Uterine smooth muscle cell (primary cell): ENCODE data around the gene MYL6B. TPM values are rescaled to one million over a fixed set of nuclear protein-coding genes. Genes with fewer than 3 reads are reported as not detected.

Source experiments
- total RNA-seq: library from RNA; depleted of rRNA; stranded (reverse); fragments of >200 nt; gene quantifications from 2 replicates; pipeline ENCODE4 v1.2.3, GENCODE V29; 2014

The MYL6B gene
- 59.2 and 112 TPM in 2 replicates for total RNA-seq

GRCh38 chr12:56152132-56152755 lies at the start of gene MYL6B:
MYL6B (plus strand) TSS chr12:56152587; CDS start chr12:56153919, 1,332 bp downstream.

GRCh38 chr12:56104109-56104814 lies 48.1 kb upstream of the MYL6B start, which contains the start of gene PA2G4:
PA2G4 (plus strand) TSS chr12:56104559; CDS start chr12:56104738, 179 bp downstream.

GRCh38 chr12:56116267-56117081 lies 35.9 kb upstream of the MYL6B start, which contains the start of gene RPL41:
RPL41 (plus strand) TSS chr12:56116633.

DNA sequence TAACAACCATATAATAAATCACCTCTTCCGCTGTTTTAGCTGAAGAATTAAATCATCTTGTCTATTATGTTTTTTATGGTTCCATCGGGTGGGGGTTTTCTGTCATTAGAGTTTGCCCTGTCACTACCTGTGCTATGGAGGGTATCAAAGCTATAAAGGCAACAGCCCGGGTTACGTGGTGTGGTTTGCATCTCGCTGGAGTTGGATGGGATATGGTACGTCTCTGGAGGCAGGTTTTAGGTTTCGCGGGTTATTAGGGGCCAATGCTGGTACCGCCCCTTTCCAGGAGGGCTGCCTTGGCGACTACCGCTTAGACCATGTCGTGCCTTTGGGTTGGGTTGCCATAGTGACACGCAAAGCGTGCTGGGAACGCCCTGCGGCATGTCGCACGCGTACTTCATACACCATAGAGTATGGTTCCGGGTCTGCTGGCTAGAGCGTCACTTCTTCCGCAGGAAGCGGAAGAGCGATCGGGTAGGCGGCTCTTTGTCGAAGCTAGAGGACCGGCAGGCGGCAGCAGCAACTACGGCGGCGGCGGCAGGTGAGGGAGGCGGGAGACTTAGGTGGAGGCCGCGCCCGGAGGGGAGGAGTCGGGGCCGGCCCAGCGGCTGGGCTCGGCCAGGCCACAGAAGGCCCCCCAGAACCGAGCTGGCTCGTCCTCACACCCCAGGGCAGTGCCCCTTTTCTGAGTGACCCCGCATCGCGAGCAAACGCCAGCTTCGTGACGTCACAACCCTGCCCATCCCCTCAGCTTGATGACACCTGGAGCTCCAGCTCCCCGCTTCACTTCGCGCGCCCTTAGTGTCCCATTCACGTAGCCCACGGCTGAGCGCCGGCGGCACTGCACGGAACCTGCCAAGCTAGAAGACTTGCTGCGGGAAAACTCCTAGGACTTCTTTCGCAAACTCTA lies 34.4 kb upstream of the MYL6B start, which contains the start of gene ZC3H10:
Gene ZC3H10 (plus strand): TSS at position 489 of the 910 bp plus-strand sequence. CDS start 2,297 bp downstream, outside the sequence.

GRCh38 chr12:56127888-56128669 lies 24.3 kb upstream of the MYL6B start, which contains the start of gene ESYT1:
ESYT1 (plus strand) TSS chr12:56128267; CDS start chr12:56128320, 53 bp downstream.

GRCh38 chr12:56158029-56158925 lies 5.9 kb downstream of the MYL6B start, which contains the start of gene MYL6:
MYL6 (plus strand) TSS chr12:56158359; CDS start chr12:56158402, 43 bp downstream.

DNA sequence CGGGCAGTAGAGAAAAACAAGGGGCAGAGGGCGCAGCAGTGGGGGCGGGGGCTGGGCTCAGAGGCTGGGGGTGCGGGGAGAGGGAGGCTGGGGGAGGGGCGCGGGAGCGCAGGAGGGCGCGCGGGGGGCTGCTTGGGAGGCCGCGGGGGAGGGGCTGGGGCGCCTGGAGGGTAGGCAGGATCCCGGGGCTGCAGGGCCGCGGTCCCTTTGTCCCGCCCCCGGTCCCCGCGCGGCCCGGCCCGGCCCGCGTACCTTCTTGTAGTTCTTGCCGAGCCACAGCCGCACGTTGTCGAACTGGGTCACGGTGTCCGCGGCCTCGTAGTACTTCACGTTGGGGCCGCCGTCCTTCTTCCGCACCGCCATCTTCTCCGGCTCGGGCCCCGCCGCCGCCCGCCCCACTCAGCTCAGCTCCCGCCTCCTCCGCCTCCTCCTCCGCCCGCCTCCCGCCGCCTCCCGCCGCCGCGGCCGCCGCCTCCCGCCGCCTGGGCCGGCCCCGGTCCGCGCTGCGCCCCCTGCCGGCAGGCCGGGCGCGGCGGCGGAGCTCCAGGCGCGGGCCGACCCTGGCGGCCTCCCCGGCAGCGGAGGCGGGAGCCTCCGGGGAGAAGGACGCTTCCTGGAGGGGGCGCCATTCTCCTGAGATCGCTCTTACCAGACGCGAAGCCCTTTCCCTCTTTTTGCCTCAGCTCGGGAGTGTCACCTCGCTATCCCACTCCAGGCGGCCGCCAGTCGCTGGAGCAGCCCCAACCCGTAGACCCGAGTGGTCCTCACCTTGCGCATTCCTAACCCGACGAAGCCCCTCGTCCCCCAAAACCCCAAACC lies 36.9 kb downstream of the MYL6B start, which contains the start of gene SMARCC2:
Gene SMARCC2 (minus strand): TSS at position 385 of the 819 bp plus-strand sequence. CDS start 22 bp downstream, at position 363.

Other genes with a start within 250 kb of the MYL6B start
- gene PYM1, start 224.7 kb upstream of the MYL6B start, total RNA-seq = 24.9 and 32.4 TPM in 2 replicates
- 29.8 and 32.7 TPM in 2 replicates for gene DGKA, start 221.4 kb upstream of the MYL6B start, total RNA-seq
- 0.22 and 1.5 TPM in 2 replicates for gene PMEL, start 186.5 kb upstream of the MYL6B start, total RNA-seq
- 12.2 and 28.4 TPM in 2 replicates for gene CDK2, start 185.8 kb upstream of the MYL6B start, total RNA-seq
- 41.6 and 51.5 TPM in 2 replicates for gene RAB5B, start 178.5 kb upstream of the MYL6B start, total RNA-seq
- 9.1 and 10.8 TPM in 2 replicates for gene SUOX, start 155.3 kb upstream of the MYL6B start, total RNA-seq
- 1.5 TPM in 2 replicates for gene IKZF4, start 131.5 kb upstream of the MYL6B start, total RNA-seq
- gene RPS26, start 110.7 kb upstream of the MYL6B start, total RNA-seq = 174 and 483 TPM in 2 replicates
- 0.11 and 0.75 TPM in 2 replicates for gene ERBB3, start 72.4 kb upstream of the MYL6B start, total RNA-seq
- gene PA2G4, start 48.0 kb upstream of the MYL6B start, total RNA-seq = 107 and 254 TPM in 2 replicates
- 1,557 and 2,417 TPM in 2 replicates for gene RPL41, start 36.0 kb upstream of the MYL6B start, total RNA-seq
- 4.7 and 6.3 TPM in 2 replicates for gene ZC3H10, start 34.3 kb upstream of the MYL6B start, total RNA-seq
- 475 and 484 TPM in 2 replicates for gene ESYT1, start 24.3 kb upstream of the MYL6B start, total RNA-seq
- gene MYL6, start 5.8 kb downstream of the MYL6B start, total RNA-seq = 2,082 and 2,483 TPM in 2 replicates
- 46.2 and 47.1 TPM in 2 replicates for gene SMARCC2, start 36.9 kb downstream of the MYL6B start, total RNA-seq
- gene RNF41, start 69.3 kb downstream of the MYL6B start, total RNA-seq = 117 and 180 TPM in 2 replicates
- 19.0 and 34.4 TPM in 2 replicates for gene NABP2, start 71.8 kb downstream of the MYL6B start, total RNA-seq
- 1.00 TPM in 1 of 2 replicates, not detected in the other for gene SLC39A5, start 77.5 kb downstream of the MYL6B start, total RNA-seq
- gene ANKRD52, start 105.8 kb downstream of the MYL6B start, total RNA-seq = 18.0 and 21.7 TPM in 2 replicates
- gene COQ10A, start 114.4 kb downstream of the MYL6B start, total RNA-seq = 6.2 and 7.4 TPM in 2 replicates
- 68.9 and 122 TPM in 2 replicates for gene CS, start 147.7 kb downstream of the MYL6B start, total RNA-seq
- gene CNPY2, start 163.4 kb downstream of the MYL6B start, total RNA-seq = 87.5 and 89.6 TPM in 2 replicates
- 22.6 and 25.4 TPM in 2 replicates for gene PAN2, start 181.4 kb downstream of the MYL6B start, total RNA-seq
- 0.22 TPM in 1 of 2 replicates, not detected in the other for gene IL23A, start 186.3 kb downstream of the MYL6B start, total RNA-seq
- gene STAT2, start 207.5 kb downstream of the MYL6B start, total RNA-seq = 147 and 327 TPM in 2 replicates
- gene APOF, start 210.3 kb downstream of the MYL6B start, total RNA-seq = not detected in 2 replicates